Neural cell (in vitro differentiated cells): ENCODE data around the gene PATZ1. TPM values are rescaled to one million over a fixed set of nuclear protein-coding genes. Genes with fewer than 3 reads are reported as not detected.

ENCODE experiments used
- H2AFZ ChIP-seq: fragments of 200-600, 300-800 bp; sonication (generic), shearing (Covaris generic); 2 replicates; pipeline ENCODE4 v1.6.0; 2014; ENCODE audit warnings: low read depth, mild to moderate bottlenecking, antibody characterized with exemption, low read length, moderate library complexity
- H3F3A ChIP-seq: fragments of 200-600 bp; shearing (Covaris generic); 2 replicates; pipeline ENCODE4 v1.6.1; 2016; ENCODE audit warnings: mild to moderate bottlenecking, moderate library complexity, mixed read lengths, antibody characterized with exemption, low read length; ENCODE audit not compliant: insufficient read depth, poor library complexity, severe bottlenecking
- H3K27ac ChIP-seq: fragments of 200-600, 300-800 bp; sonication (generic), shearing (Covaris generic); 2 replicates; pipeline ENCODE4 v1.5.1; 2014; ENCODE audit warnings: mild to moderate bottlenecking, low read length, moderate library complexity
- H3K27me3 ChIP-seq: fragments of 300-800, 200-600 bp; sonication (generic), shearing (Covaris generic); 2 replicates; pipeline ENCODE4 v1.6.0; 2014; ENCODE audit warnings: mild to moderate bottlenecking, low read depth, low read length, moderate library complexity; ENCODE audit not compliant: insufficient read depth
- H3K36me3 ChIP-seq: fragments of 300-800, 200-600 bp; sonication (generic), shearing (Covaris generic); 2 replicates; pipeline ENCODE4 v1.5.1; 2014; ENCODE audit warnings: mild to moderate bottlenecking, antibody characterized with exemption, low read length, moderate library complexity; ENCODE audit not compliant: insufficient read depth
- H3K4me2 ChIP-seq: fragments of 300-800, 200-600 bp; sonication (generic), shearing (Covaris generic); 2 replicates; pipeline ENCODE4 v1.6.0; 2014; ENCODE audit warnings: mild to moderate bottlenecking, low read length
- H3K4me3 ChIP-seq: fragments of 300-800, 200-600 bp; sonication (generic), shearing (Covaris generic); 2 replicates; pipeline ENCODE4 v1.5.1; 2014; ENCODE audit warnings: mild to moderate bottlenecking, low read length, moderate library complexity
- H3K79me2 ChIP-seq: fragments of 200-600 bp; shearing (Covaris generic); replicated peaks from 2 replicates; pipeline ENCODE4 v1.6.0; 2014; ENCODE audit warnings: mild to moderate bottlenecking, low read length, moderate library complexity; ENCODE audit not compliant: insufficient read depth
- H3K9ac ChIP-seq: fragments of 300-800, 200-600 bp; sonication (generic), shearing (Covaris generic); 2 replicates; pipeline ENCODE4 v1.6.1; 2016; ENCODE audit warnings: mild to moderate bottlenecking, low read length, mixed read lengths
- H3K9me2 ChIP-seq: fragments of 200-600 bp; shearing (Covaris generic); 2 replicates; pipeline ENCODE4 v1.6.1; 2016; ENCODE audit warnings: mild to moderate bottlenecking, low read length, mixed read lengths; ENCODE audit not compliant: insufficient read depth
- H3K9me3 ChIP-seq: fragments of 200-600, 300-800 bp; sonication (generic), shearing (Covaris generic); 2 replicates; pipeline ENCODE4 v1.6.1; 2016; ENCODE audit warnings: mild to moderate bottlenecking, mixed run types, low read length, moderate library complexity, mixed read lengths
- H4K20me1 ChIP-seq: fragments of 200-600 bp; shearing (Covaris generic); 2 replicates; pipeline ENCODE4 v1.6.1; 2016; ENCODE audit warnings: mild to moderate bottlenecking, mixed run types; ENCODE audit not compliant: insufficient read depth
- CTCF ChIP-seq: fragments of 450-650 bp; IDR thresholded peaks from 2 replicates; pipeline ENCODE4 v1.5.1; 2014; ENCODE audit warnings: antibody characterized with exemption, mild to moderate bottlenecking, moderate library complexity; ENCODE audit not compliant: poor library complexity, severe bottlenecking
- EP300 ChIP-seq: fragments of 450-650 bp; conservative IDR thresholded peaks from 2 replicates; pipeline ENCODE4 v1.6.1; 2014; ENCODE audit warnings: antibody characterized with exemption, mild to moderate bottlenecking, moderate library complexity; ENCODE audit not compliant: poor library complexity, severe bottlenecking
- EZH2 ChIP-seq: fragments of 200-600, 300-800 bp; shearing (Covaris generic), sonication (generic); IDR thresholded peaks from 2 replicates; pipeline ENCODE4 v1.6.1; 2014; ENCODE audit warnings: antibody characterized with exemption, low read length, borderline replicate concordance, mild to moderate bottlenecking; ENCODE audit not compliant: insufficient read depth, poor library complexity, severe bottlenecking
- MXI1 ChIP-seq: fragments of 450-650 bp; conservative IDR thresholded peaks from 2 replicates; pipeline ENCODE4 v1.6.1; 2014; ENCODE audit warnings: antibody characterized with exemption, mild to moderate bottlenecking; ENCODE audit not compliant: poor library complexity, severe bottlenecking
- POLR2AphosphoS5 ChIP-seq: IDR thresholded peaks from 2 replicates; pipeline ENCODE4 v1.6.1; 2012
- RAD21 ChIP-seq: fragments of 450-650 bp; conservative IDR thresholded peaks from 2 replicates; pipeline ENCODE4 v1.6.1; 2014; ENCODE audit warnings: antibody characterized with exemption, mild to moderate bottlenecking, moderate library complexity
- REST ChIP-seq: IDR thresholded peaks from 2 replicates; pipeline ENCODE4 v1.6.1; 2012; ENCODE audit warnings: borderline replicate concordance
- SMC3 ChIP-seq: fragments of 450-650 bp; conservative IDR thresholded peaks from 2 replicates; pipeline ENCODE4 v1.6.1; 2014; ENCODE audit warnings: antibody characterized with exemption, mild to moderate bottlenecking, moderate library complexity; ENCODE audit not compliant: poor library complexity
- TAF1 ChIP-seq: IDR thresholded peaks from 2 replicates; pipeline ENCODE4 v1.6.1; 2012; ENCODE audit warnings: low read depth
- polyA plus RNA-seq: library from polyadenylated mRNA; depleted of rRNA; stranded (reverse); fragments of >200 nt; gene quantifications from 2 replicates; pipeline ENCODE4 v1.2.3, GENCODE V29; 2014

PATZ1 gene
- polyA plus RNA-seq, 1 donor from 2014 or later: 33.5 TPM

- Histone ChIP-seq H3K4me3 (no peak overlapping the region), H3F3A (no peaks in the 10 kb centered on the region), H3K9me2 (no peaks in the 10 kb centered on the region), H3K27me3 (no peaks in the 10 kb centered on the region), H3K79me2 (no peaks in the 10 kb centered on the region), H3K4me2 (no peak overlapping the region), H4K20me1 (no peaks in the 10 kb centered on the region), H3K9me3 (no peaks in the 10 kb centered on the region), H3K36me3 (peaks cover 5% of the 10 kb centered on the region), H3K9ac (no peak overlapping the region), H2AFZ (no peak overlapping the region), H3K27ac (no peak overlapping the region)
- TF ChIP-seq MXI1 (no peak), POLR2AphosphoS5 (no peak), RAD21 (no peak), EZH2 (no peak), CTCF (no peak), EP300 (no peak), SMC3 (no peak), REST (no peak), TAF1 (no peak)
Observed at GRCh38 chr22:31279327-31279669, 66.8 kb downstream of the PATZ1 start.

- Histone ChIP-seq H3F3A (no peaks in the 10 kb centered on the region), H3K4me2 (no peak overlapping the region), H3K9me2 (no peaks in the 10 kb centered on the region), H3K79me2 (no peaks in the 10 kb centered on the region), H4K20me1 (no peaks in the 10 kb centered on the region), H3K27ac (no peak overlapping the region), H2AFZ (no peak overlapping the region), H3K9me3 (no peaks in the 10 kb centered on the region), H3K4me3 (no peak overlapping the region), H3K36me3 (peaks cover 5% of the 10 kb centered on the region), H3K27me3 (no peaks in the 10 kb centered on the region), H3K9ac (no peak overlapping the region)
- TF ChIP-seq POLR2AphosphoS5 (no peak), EZH2 (no peak), SMC3 (no peak), TAF1 (no peak), REST (no peak), EP300 (no peak), CTCF (no peak), RAD21 (no peak), MXI1 (no peak)
Observed at GRCh38 chr22:31278626-31279326, 67.4 kb downstream of the PATZ1 start.
